ENCODE data around the gene IL17RC. TPM values are rescaled to one million over a fixed set of nuclear protein-coding genes. Genes with fewer than 3 reads are reported as not detected.

Gene IL17RC
- total and polyA plus RNA-seq, 2 experiments from 2014 or later: 8.4 to 12.6 TPM

DNA sequence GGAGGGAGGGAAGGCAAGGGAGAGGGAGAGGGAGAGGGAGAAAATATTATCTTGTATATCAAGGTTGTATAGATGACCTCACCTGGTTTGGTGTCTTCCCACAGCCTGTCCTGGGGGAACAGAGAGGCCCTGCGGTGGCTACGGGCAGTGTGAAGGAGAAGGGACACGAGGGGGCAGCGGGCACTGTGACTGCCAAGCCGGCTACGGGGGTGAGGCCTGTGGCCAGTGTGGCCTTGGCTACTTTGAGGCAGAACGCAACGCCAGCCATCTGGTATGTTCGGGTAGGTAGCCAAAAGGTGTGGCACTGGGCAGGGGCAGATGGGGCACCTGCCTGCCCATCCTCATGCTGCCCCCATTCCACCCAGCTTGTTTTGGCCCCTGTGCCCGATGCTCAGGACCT is 23.8 kb downstream of the IL17RC start:
- Mint-ChIP-seq H3K27ac (no peak overlapping the region), H3K27me3 (ENCODE audit: insufficient read depth, low read depth, poor library complexity) (peaks cover 12% of the 10 kb centered on the region), H3K4me3 (no peak overlapping the region)

DNA sequence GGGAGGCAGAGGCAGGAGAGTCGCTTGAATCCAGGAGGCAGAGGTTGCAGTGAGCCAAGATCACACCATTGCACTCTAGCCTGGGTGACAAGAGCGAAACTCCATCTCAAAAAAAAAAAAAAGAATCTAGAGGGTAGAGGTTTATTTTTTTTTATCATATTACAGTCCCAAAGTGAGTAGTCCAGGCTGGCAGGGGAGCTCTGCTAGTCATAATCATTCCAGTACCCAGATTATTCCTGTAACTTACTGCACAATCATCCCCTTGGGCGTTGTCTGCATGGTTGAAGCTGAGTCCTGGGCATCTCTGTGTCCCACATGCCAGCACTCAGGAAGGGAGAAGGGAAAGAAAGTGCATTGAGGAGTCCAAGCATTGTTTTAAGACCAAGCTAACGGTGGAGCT is 25.3 kb downstream of the IL17RC start:
- Histone ChIP-seq H3K4me2 (no peak overlapping the region), H3K36me3 (ENCODE audit: insufficient read depth) (no peaks in the 10 kb centered on the region), H3K27me3 (ENCODE audit: insufficient read depth) (no peaks in the 10 kb centered on the region; the same call in 1 of the 2 replicates), H3K4me1 (ENCODE audit: insufficient read depth) (no peaks in the 10 kb centered on the region), H3K9me2 (ENCODE audit: insufficient read depth) (no peaks in the 10 kb centered on the region), H4K20me1 (replicated peaks; ENCODE audit: insufficient read depth) (no peaks in the 10 kb centered on the region), H3K4me3 (no peak overlapping the region), H3F3A (replicated peaks; ENCODE audit: low read depth) (no peaks in the 10 kb centered on the region; the same call in 1 of the 2 replicates), H2AFZ (no peak overlapping the region), H3K27ac (ENCODE audit: low read depth) (no peak overlapping the region), H3K79me2 (replicated peaks; ENCODE audit: insufficient read depth) (no peaks in the 10 kb centered on the region)
- DNase-seq (ENCODE audit: low spot score) (no peak), ATAC-seq (no peak)
- Mint-ChIP-seq H3K36me3 (ENCODE audit: low read depth) (peaks cover 16% of the 10 kb centered on the region; the same call in 2 of the 3 replicates), H3K9me3 (no peaks in the 10 kb centered on the region; the same call in 2 of the 3 replicates), H3K4me1 (no peaks in the 10 kb centered on the region), H3K27me3 (ENCODE audit: insufficient read depth, low read depth, poor library complexity) (peaks cover 17% of the 10 kb centered on the region), H3K4me3 (no peak overlapping the region), H3K27ac (no peak overlapping the region)
- TF ChIP-seq STAT1 (IDR thresholded peaks at IDR 0.05; ENCODE audit: unreplicated experiment): no peak
- TF ChIP-seq, protein P1, sequence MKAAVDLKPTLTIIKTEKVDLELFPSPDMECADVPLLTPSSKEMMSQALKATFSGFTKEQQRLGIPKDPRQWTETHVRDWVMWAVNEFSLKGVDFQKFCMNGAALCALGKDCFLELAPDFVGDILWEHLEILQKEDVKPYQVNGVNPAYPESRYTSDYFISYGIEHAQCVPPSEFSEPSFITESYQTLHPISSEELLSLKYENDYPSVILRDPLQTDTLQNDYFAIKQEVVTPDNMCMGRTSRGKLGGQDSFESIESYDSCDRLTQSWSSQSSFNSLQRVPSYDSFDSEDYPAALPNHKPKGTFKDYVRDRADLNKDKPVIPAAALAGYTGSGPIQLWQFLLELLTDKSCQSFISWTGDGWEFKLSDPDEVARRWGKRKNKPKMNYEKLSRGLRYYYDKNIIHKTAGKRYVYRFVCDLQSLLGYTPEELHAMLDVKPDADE (IDR thresholded peaks at IDR 0.05): no peak
- TF ChIP-seq ZNF331 (CRISPR knock-in tag; IDR thresholded peaks at IDR 0.05; ENCODE audit: low read depth): no peak
- TF ChIP-seq, protein P2, sequence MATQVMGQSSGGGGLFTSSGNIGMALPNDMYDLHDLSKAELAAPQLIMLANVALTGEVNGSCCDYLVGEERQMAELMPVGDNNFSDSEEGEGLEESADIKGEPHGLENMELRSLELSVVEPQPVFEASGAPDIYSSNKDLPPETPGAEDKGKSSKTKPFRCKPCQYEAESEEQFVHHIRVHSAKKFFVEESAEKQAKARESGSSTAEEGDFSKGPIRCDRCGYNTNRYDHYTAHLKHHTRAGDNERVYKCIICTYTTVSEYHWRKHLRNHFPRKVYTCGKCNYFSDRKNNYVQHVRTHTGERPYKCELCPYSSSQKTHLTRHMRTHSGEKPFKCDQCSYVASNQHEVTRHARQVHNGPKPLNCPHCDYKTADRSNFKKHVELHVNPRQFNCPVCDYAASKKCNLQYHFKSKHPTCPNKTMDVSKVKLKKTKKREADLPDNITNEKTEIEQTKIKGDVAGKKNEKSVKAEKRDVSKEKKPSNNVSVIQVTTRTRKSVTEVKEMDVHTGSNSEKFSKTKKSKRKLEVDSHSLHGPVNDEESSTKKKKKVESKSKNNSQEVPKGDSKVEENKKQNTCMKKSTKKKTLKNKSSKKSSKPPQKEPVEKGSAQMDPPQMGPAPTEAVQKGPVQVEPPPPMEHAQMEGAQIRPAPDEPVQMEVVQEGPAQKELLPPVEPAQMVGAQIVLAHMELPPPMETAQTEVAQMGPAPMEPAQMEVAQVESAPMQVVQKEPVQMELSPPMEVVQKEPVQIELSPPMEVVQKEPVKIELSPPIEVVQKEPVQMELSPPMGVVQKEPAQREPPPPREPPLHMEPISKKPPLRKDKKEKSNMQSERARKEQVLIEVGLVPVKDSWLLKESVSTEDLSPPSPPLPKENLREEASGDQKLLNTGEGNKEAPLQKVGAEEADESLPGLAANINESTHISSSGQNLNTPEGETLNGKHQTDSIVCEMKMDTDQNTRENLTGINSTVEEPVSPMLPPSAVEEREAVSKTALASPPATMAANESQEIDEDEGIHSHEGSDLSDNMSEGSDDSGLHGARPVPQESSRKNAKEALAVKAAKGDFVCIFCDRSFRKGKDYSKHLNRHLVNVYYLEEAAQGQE (IDR thresholded peaks at IDR 0.05; ENCODE audit: unreplicated experiment): no peak
- no peak for TF ChIP-seq NANOG (IDR thresholded peaks at IDR 0.05; ENCODE audit: borderline replicate concordance)
- TF ChIP-seq EZH2 (IDR thresholded peaks at IDR 0.05; ENCODE audit: low read depth, unreplicated experiment): no peak
- no peak for TF ChIP-seq EZH2phosphoT487 (IDR thresholded peaks at IDR 0.05; ENCODE audit: unreplicated experiment)
- no peak for TF ChIP-seq ZNF114 (CRISPR knock-in tag; IDR thresholded peaks at IDR 0.05)
- no peak for TF ChIP-seq ZNF462 (CRISPR knock-in tag; IDR thresholded peaks at IDR 0.05)

More for the DNA sequence above, 23.8 kb downstream of the IL17RC start:
- TF ChIP-seq ZNF114 (CRISPR knock-in tag; IDR thresholded peaks at IDR 0.05): no peak
- Histone ChIP-seq H2AFZ (no peak overlapping the region), H3K4me1 (ENCODE audit: insufficient read depth) (no peaks in the 10 kb centered on the region), H3K27ac (ENCODE audit: low read depth) (no peak overlapping the region), H3K9me2 (ENCODE audit: insufficient read depth) (no peaks in the 10 kb centered on the region), H3K27me3 (ENCODE audit: insufficient read depth) (no peaks in the 10 kb centered on the region; the same call in 1 of the 2 replicates), H3K79me2 (replicated peaks; ENCODE audit: insufficient read depth) (no peaks in the 10 kb centered on the region), H4K20me1 (replicated peaks; ENCODE audit: insufficient read depth) (no peaks in the 10 kb centered on the region), H3F3A (replicated peaks; ENCODE audit: low read depth) (no peaks in the 10 kb centered on the region; the same call in 1 of the 2 replicates), H3K4me3 (no peak overlapping the region), H3K36me3 (ENCODE audit: insufficient read depth) (peaks cover 6% of the 10 kb centered on the region; the same call in 1 of the 2 replicates), H3K4me2 (no peak overlapping the region)
- ATAC-seq (no peak), DNase-seq (ENCODE audit: low spot score) (no peak)
- Mint-ChIP-seq H3K36me3 (ENCODE audit: low read depth) (peaks cover 18% of the 10 kb centered on the region; the same call in 2 of the 3 replicates), H3K9me3 (no peaks in the 10 kb centered on the region), H3K4me1 (no peaks in the 10 kb centered on the region)
